ENCODE data around the gene ARRDC2. TPM values are rescaled to one million over a fixed set of nuclear protein-coding genes. Genes with fewer than 3 reads are reported as not detected.
"Not testable (repeated sequence)": the region's sequence is repeated elsewhere in the genome, so short reads cannot be mapped to it uniquely, and the experiment has no call there.

Gene ARRDC2
- total RNA-seq, 2 experiments from 2014 or later: 24.7 to 26.5 TPM

- CTCF ChIA-PET, POLR2A ChIA-PET: not testable (repeated sequence)
Observed at GRCh38 chr19:18032102-18032501, 24.1 kb downstream of the ARRDC2 start.

- CTCF ChIA-PET: interaction anchor here (0.9 kb wide), 1 partner anchor 34 kb away, joined by 4 read pairs; no protein-coding TSS in a partner anchor
Observed at GRCh38 chr19:18041054-18041453, 33.1 kb downstream of the ARRDC2 start.

GRCh38 chr19:18043676-18044075 lies 35.7 kb downstream of the ARRDC2 start:
- CTCF ChIA-PET: interaction anchor here (0.7 to 1.1 kb wide), 3 partner anchors 36 to 99 kb away, joined by 3 read pairs; no protein-coding TSS in a partner anchor
- POLR2A ChIA-PET: interaction anchor here (3.7 kb wide), 1 partner anchor 35 kb away, joined by 20 read pairs; the partner anchor contains the start of gene ARRDC2

More at GRCh38 chr19:18041054-18041453, 33.1 kb downstream of the ARRDC2 start:
- POLR2A ChIA-PET: no interaction called here

GRCh38 chr19:18044825-18045304 lies 36.9 kb downstream of the ARRDC2 start:
- ChIA-PET POLR2A (interaction anchor here (0.7 to 3.7 kb wide), 5 partner anchors 27 to 99 kb away, joined by 3 to 20 read pairs (median 6); partner anchors contain the start of gene ARRDC2), CTCF (interaction anchor here (0.7 to 1.9 kb wide), 8 partner anchors 12 to 933 kb away, joined by 3 to 10 read pairs (median 4); partner anchors contain the start of gene ARRDC2)

GRCh38 chr19:18045307-18046050 lies 37.5 kb downstream of the ARRDC2 start:
- CTCF ChIA-PET: interaction anchor here (0.6 to 1.9 kb wide), 9 partner anchors 11 to 933 kb away, joined by 3 to 10 read pairs (median 4); partner anchors contain the start of gene ARRDC2
- POLR2A ChIA-PET: interaction anchor here (0.7 to 3.7 kb wide), 3 partner anchors 26 to 37 kb away, joined by 3 to 20 read pairs (median 8); partner anchors contain the start of gene ARRDC2

GRCh38 chr19:18046059-18046718 lies 38.2 kb downstream of the ARRDC2 start:
- CTCF ChIA-PET: interaction anchor here (0.6 to 1.9 kb wide), 3 partner anchors 38 to 49 kb away, joined by 4 to 8 read pairs (median 4); partner anchors contain the start of gene ARRDC2
- POLR2A ChIA-PET: interaction anchor here (3.7 kb wide), 1 partner anchor 38 kb away, joined by 20 read pairs; the partner anchor contains the start of gene ARRDC2

GRCh38 chr19:18049385-18049784 lies 41.4 kb downstream of the ARRDC2 start:
- POLR2A ChIA-PET: no interaction called here
- CTCF ChIA-PET: interaction anchor here (0.6 to 0.8 kb wide), 2 partner anchors 8 to 42 kb away, joined by 3 read pairs; no protein-coding TSS in a partner anchor

- ChIA-PET POLR2A (no interaction called here), CTCF (interaction anchor here (0.9 kb wide), 1 partner anchor 106 kb away, joined by 3 read pairs; no protein-coding TSS in a partner anchor)
Observed at GRCh38 chr19:18051887-18052286, 43.9 kb downstream of the ARRDC2 start.

- ChIA-PET POLR2A (no interaction called here), CTCF (no interaction called here)
Observed at GRCh38 chr19:18053576-18054219, 45.7 kb downstream of the ARRDC2 start.

- CTCF ChIA-PET: interaction anchor here (0.8 to 7.3 kb wide), 6 partner anchors 11 to 197 kb away, joined by 3 to 67 read pairs (median 4); partner anchors contain the start of gene ARRDC2
- POLR2A ChIA-PET: interaction anchor here (0.6 to 0.7 kb wide), 2 partner anchors 9 to 33 kb away, joined by 3 to 6 read pairs; no protein-coding TSS in a partner anchor
Observed at GRCh38 chr19:18055967-18056366, 48.0 kb downstream of the ARRDC2 start.

- CTCF ChIA-PET: interaction anchor here (0.6 to 7.3 kb wide), 11 partner anchors 8 to 119 kb away, joined by 3 to 67 read pairs (median 3); partner anchors contain the start of genes ARRDC2 and IL12RB1
- POLR2A ChIA-PET: no interaction called here
Observed at GRCh38 chr19:18057557-18057956, 49.6 kb downstream of the ARRDC2 start.

- ChIA-PET CTCF (interaction anchor here (0.6 to 7.3 kb wide), 14 partner anchors 9 to 120 kb away, joined by 3 to 67 read pairs (median 3); partner anchors contain the start of genes ARRDC2 and IL12RB1), POLR2A (interaction anchor here (0.6 to 0.7 kb wide), 2 partner anchors 50 to 56 kb away, joined by 3 to 4 read pairs; partner anchors contain the start of gene ARRDC2)
Observed at GRCh38 chr19:18058208-18059009, 50.4 kb downstream of the ARRDC2 start.

GRCh38 chr19:18059297-18059696 lies 51.3 kb downstream of the ARRDC2 start:
- CTCF ChIA-PET: interaction anchor here (0.9 to 7.3 kb wide), 8 partner anchors 13 to 121 kb away, joined by 3 to 67 read pairs (median 4); partner anchors contain the start of gene ARRDC2
- POLR2A ChIA-PET: interaction anchor here (0.6 kb wide), 1 partner anchor 51 kb away, joined by 4 read pairs; the partner anchor contains the start of gene ARRDC2

- CTCF ChIA-PET: interaction anchor here (1.0 to 7.3 kb wide), 6 partner anchors 13 to 122 kb away, joined by 3 to 67 read pairs (median 4); partner anchors contain the start of gene ARRDC2
- POLR2A ChIA-PET: no interaction called here
Observed at GRCh38 chr19:18059902-18060301, 51.9 kb downstream of the ARRDC2 start.

- ChIA-PET CTCF (interaction anchor here (1.4 to 7.3 kb wide), 4 partner anchors 12 to 62 kb away, joined by 4 to 67 read pairs (median 10); partner anchors contain the start of gene ARRDC2), POLR2A (no interaction called here)
Observed at GRCh38 chr19:18060472-18060871, 52.5 kb downstream of the ARRDC2 start.

- CTCF ChIA-PET: interaction anchor here (0.9 to 7.3 kb wide), 2 partner anchors 41 to 55 kb away, joined by 4 to 67 read pairs; partner anchors contain the start of gene ARRDC2
- POLR2A ChIA-PET: no interaction called here
Observed at GRCh38 chr19:18062028-18062427, 54.1 kb downstream of the ARRDC2 start.

- ChIA-PET CTCF (interaction anchor here (0.7 to 1.5 kb wide), 5 partner anchors 38 to 105 kb away, joined by 3 to 4 read pairs (median 3); partner anchors contain the start of gene PIK3R2), POLR2A (no interaction called here)
Observed at GRCh38 chr19:18063463-18063862, 55.5 kb downstream of the ARRDC2 start.

Data from activated CD8-positive, alpha-beta memory T cell treated with anti-CD3 and anti-CD28 coated beads for 36 hours (primary cell).